ENCODE results near the gene IFNGR1.
"Not testable (repeated sequence)": the region's sequence is repeated elsewhere in the genome, so short reads cannot be mapped to it uniquely, and the experiment has no call there.

IFNGR1 gene

GRCh38 chr6:137216106-137216505, 3.1 kb downstream of the IFNGR1 start:
- TF ChIP-seq CTCF (IDR thresholded peaks at IDR 0.05; ENCODE audit: low read depth, low read length, missing control alignments), result no peak
- H3K4me3 ChIP-seq (ENCODE audit: low read depth, low read length), result no peak overlapping the region
- no peak for DNase-seq (ENCODE audit: low read depth)
- in situ Hi-C loops (cut with HindIII; ENCODE audit: low sequenced_read_pairs), result no loop called here

GRCh38 chr6:137215630-137216029, 3.6 kb downstream of the IFNGR1 start:
- DNase-seq (ENCODE audit: low read depth); in situ Hi-C loops (cut with HindIII; ENCODE audit: low sequenced_read_pairs); H3K4me3 ChIP-seq (ENCODE audit: low read depth, low read length): not testable (repeated sequence)

GRCh38 chr6:137214931-137215330, 4.3 kb downstream of the IFNGR1 start:
- DNase-seq (ENCODE audit: low read depth), result no peak
- in situ Hi-C loops (cut with HindIII; ENCODE audit: low sequenced_read_pairs), result no loop called here
- no peak overlapping the region for H3K4me3 ChIP-seq (ENCODE audit: low read depth, low read length)

GRCh38 chr6:137213813-137214212, 5.4 kb downstream of the IFNGR1 start:
- no peak for TF ChIP-seq CTCF (IDR thresholded peaks at IDR 0.05; ENCODE audit: low read depth, low read length, missing control alignments)
- DNase-seq (ENCODE audit: low read depth), result no peak
- in situ Hi-C loops (cut with HindIII; ENCODE audit: low sequenced_read_pairs), result no loop called here
- no peak overlapping the region for H3K4me3 ChIP-seq (ENCODE audit: low read depth, low read length)

More at GRCh38 chr6:137214931-137215330, 4.3 kb downstream of the IFNGR1 start:
- TF ChIP-seq CTCF (IDR thresholded peaks at IDR 0.05; ENCODE audit: low read depth, low read length, missing control alignments), result no peak

- DNase-seq (ENCODE audit: low read depth), result no peak
- TF ChIP-seq CTCF (IDR thresholded peaks at IDR 0.05; ENCODE audit: low read depth, low read length, missing control alignments), result no peak
- in situ Hi-C loops (cut with HindIII; ENCODE audit: low sequenced_read_pairs), result no loop called here
- H3K4me3 ChIP-seq (ENCODE audit: low read depth, low read length), result no peak overlapping the region
Measured at GRCh38 chr6:137213331-137213740, 5.8 kb downstream of the IFNGR1 start.

- in situ Hi-C loops (cut with HindIII; ENCODE audit: low sequenced_read_pairs), result no loop called here
- DNase-seq (ENCODE audit: low read depth), result no peak
- H3K4me3 ChIP-seq (ENCODE audit: low read depth, low read length), result no peak overlapping the region
- TF ChIP-seq CTCF (IDR thresholded peaks at IDR 0.05; ENCODE audit: low read depth, low read length, missing control alignments), result no peak
Measured at GRCh38 chr6:137211910-137212309, 7.3 kb downstream of the IFNGR1 start.

- H3K4me3 ChIP-seq (ENCODE audit: low read depth, low read length), result no peak overlapping the region
- no peak for TF ChIP-seq CTCF (IDR thresholded peaks at IDR 0.05; ENCODE audit: low read depth, low read length, missing control alignments)
- no peak for DNase-seq (ENCODE audit: low read depth)
- in situ Hi-C loops (cut with HindIII; ENCODE audit: low sequenced_read_pairs), result no loop called here
Measured at GRCh38 chr6:137210903-137211302, 8.3 kb downstream of the IFNGR1 start.

All from astrocyte of the cerebellum (primary cell).